Suprapubic skin (tissue), 4 donors: ENCODE measurements around the gene CFAP44. TPM values are rescaled to one million over a fixed set of nuclear protein-coding genes. Genes with fewer than 3 reads are reported as not detected.

Experiments
- DNase-seq, 2 donors: peaks; one replicate each; pipeline ENCODE4 v3.0.0-alpha.2; 2019; ENCODE audit warnings: low spot score in 2 of 2
- H3K27ac ChIP-seq: fragments of 200-600 bp; sonication (generic); one replicate; pipeline ENCODE4 v1.5.1; 2019
- H3K27me3 ChIP-seq: fragments of 200-600 bp; sonication (generic); one replicate; pipeline ENCODE4 v1.5.1; 2019
- H3K36me3 ChIP-seq: fragments of 200-600 bp; sonication (generic); one replicate; pipeline ENCODE4 v1.5.1; 2019
- H3K4me1 ChIP-seq: fragments of 200-600 bp; sonication (generic); one replicate; pipeline ENCODE4 v1.5.1; 2019
- H3K4me3 ChIP-seq: fragments of 200-600 bp; sonication (generic); one replicate; pipeline ENCODE4 v1.5.1; 2019; ENCODE audit warnings: mild to moderate bottlenecking
- H3K9me3 ChIP-seq: fragments of 200-600 bp; sonication (generic); one replicate; pipeline ENCODE4 v1.5.1; 2019
- CTCF ChIP-seq, 2 donors: fragments of 200-600 bp in 1 of 2; fragments of 450-650 bp in 1 of 2; sonication (generic) in 1 of 2; IDR thresholded peaks; one replicate each; pipeline ENCODE4 v1.5.1; 2016 to 2019; ENCODE audit warnings: antibody characterized with exemption in 2 of 2, mild to moderate bottlenecking in 1 of 2, moderate library complexity in 1 of 2
- EP300 ChIP-seq: sonication (generic); formaldehyde crosslinking; IDR thresholded peaks from one replicate; pipeline ENCODE4 v1.6.1; 2017; ENCODE audit warnings: antibody characterized with exemption
- POLR2A ChIP-seq, 2 donors: fragments of 450-650 bp; IDR thresholded peaks; one replicate each; pipeline ENCODE4 v1.6.1; 2017; ENCODE audit warnings: antibody characterized with exemption in 2 of 2, mild to moderate bottlenecking in 2 of 2, moderate library complexity in 2 of 2
- POLR2AphosphoS5 ChIP-seq, 3 donors: sonication (generic); formaldehyde crosslinking; IDR thresholded peaks; one replicate each; pipeline ENCODE4 v1.6.1; 2017; ENCODE audit warnings: antibody characterized with exemption in 3 of 3
- WGBS: methylation state at CpG from one replicate; pipeline ENCODE4 v1.1.5; 2018; 5-methylcytosine and 5-hydroxymethylcytosine counted together
- total RNA-seq, 4 donors: library from RNA; depleted of rRNA; stranded (reverse); fragments of >200 nt; gene quantifications; one replicate each; pipeline ENCODE4 v1.1.0, GENCODE V29; 2016

The CFAP44 gene
- total RNA-seq, 4 donors from 2014 or later: 3.9 to 17.2 (median 9.5) TPM

DNA sequence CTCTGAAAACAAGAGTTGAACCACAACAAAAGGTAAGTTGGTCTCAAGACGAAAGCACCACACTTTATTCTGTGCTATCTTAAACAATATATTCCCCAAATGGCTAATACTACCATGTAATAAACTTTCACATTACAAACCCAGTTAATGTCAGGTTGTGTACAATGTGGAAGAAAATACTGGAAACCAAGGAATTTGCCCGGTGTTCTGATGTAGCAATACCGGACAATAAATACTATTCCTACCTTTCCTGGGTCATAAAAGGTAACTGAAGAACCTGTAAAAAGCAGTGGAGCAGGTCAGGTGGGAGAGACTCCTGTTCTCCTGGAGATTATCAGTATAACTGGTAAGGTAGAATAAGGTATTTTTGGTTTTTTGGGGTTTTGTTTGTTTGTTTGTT, 3.9 kb downstream of the CFAP44 start:
- Histone ChIP-seq H3K4me1 (no peaks in the 10 kb centered on the region), H3K9me3 (no peaks in the 10 kb centered on the region), H3K36me3 (no peaks in the 10 kb centered on the region), H3K27ac (no peak overlapping the region), H3K27me3 (no peaks in the 10 kb centered on the region), H3K4me3 (no peak overlapping the region)
- no peak for DNase-seq
- no peak for TF ChIP-seq EP300
- TF ChIP-seq CTCF (IDR thresholded peaks at IDR 0.05): no peak
- TF ChIP-seq POLR2AphosphoS5 (IDR thresholded peaks at IDR 0.05): no peak
- 73% methylated on average over 3 of the region's 3 CpGs for WGBS

DNA sequence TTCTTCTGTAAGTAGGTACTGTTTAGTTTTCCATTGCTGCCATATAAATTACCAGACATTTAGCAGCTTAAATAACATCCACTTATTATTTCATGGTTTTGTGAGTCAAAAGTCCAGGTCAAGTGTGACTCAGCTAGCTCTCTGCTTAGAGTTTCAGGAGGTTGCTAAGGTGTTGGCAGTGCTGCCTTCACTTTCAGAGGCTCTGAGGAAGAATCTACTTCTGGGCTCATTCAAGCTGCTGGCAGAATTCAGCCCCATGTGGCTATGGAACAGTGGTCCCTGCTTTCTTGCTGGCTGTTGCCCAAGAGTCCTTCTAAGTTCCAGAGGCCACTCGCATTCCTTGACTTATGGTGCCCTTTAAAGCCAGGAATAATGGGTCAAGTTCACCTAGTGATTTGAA, 4.5 kb downstream of the CFAP44 start:
- DNase-seq: no peak
- Histone ChIP-seq H3K36me3 (no peaks in the 10 kb centered on the region), H3K9me3 (no peaks in the 10 kb centered on the region), H3K27ac (no peak overlapping the region), H3K4me1 (no peaks in the 10 kb centered on the region), H3K27me3 (no peaks in the 10 kb centered on the region), H3K4me3 (no peak overlapping the region)
- TF ChIP-seq POLR2AphosphoS5 (IDR thresholded peaks at IDR 0.05): no peak
- no peak for TF ChIP-seq CTCF (IDR thresholded peaks at IDR 0.05)
- TF ChIP-seq POLR2A (IDR thresholded peaks at IDR 0.05): no peak
- TF ChIP-seq EP300: no peak
- 93% methylated on average over 1 of the region's 1 CpG for WGBS

- no peaks in the 10 kb centered on the region for H3K27me3 ChIP-seq
- no peak overlapping the region for H3K4me3 ChIP-seq
- DNase-seq: no peak
- no peaks in the 10 kb centered on the region for H3K9me3 ChIP-seq
- no peak for TF ChIP-seq POLR2A (IDR thresholded peaks at IDR 0.05)
- no peak for TF ChIP-seq POLR2AphosphoS5 (IDR thresholded peaks at IDR 0.05)
- TF ChIP-seq CTCF (IDR thresholded peaks at IDR 0.05): no peak
- TF ChIP-seq EP300: no peak
- 71% methylated on average over 2 of the region's 2 CpGs for WGBS
- no peak overlapping the region for H3K27ac ChIP-seq
- peaks cover 10% of the 10 kb centered on the region for H3K36me3 ChIP-seq
- no peaks in the 10 kb centered on the region for H3K4me1 ChIP-seq
Measured at GRCh38 chr3:113431811-113432210, 9.5 kb downstream of the CFAP44 start.

GRCh38 chr3:113428581-113428980, 12.7 kb downstream of the CFAP44 start:
- no peak for DNase-seq
- H3K9me3 ChIP-seq: no peaks in the 10 kb centered on the region
- H3K27me3 ChIP-seq: no peaks in the 10 kb centered on the region
- no peak overlapping the region for H3K4me3 ChIP-seq
- H3K4me1 ChIP-seq: no peaks in the 10 kb centered on the region
- TF ChIP-seq POLR2A (IDR thresholded peaks at IDR 0.05) (no peak), EP300 (no peak), POLR2AphosphoS5 (IDR thresholded peaks at IDR 0.05) (no peak), CTCF (IDR thresholded peaks at IDR 0.05) (no peak)
- WGBS: 100% methylated on average over 1 of the region's 1 CpG
- H3K27ac ChIP-seq: no peak overlapping the region
- H3K36me3 ChIP-seq: peaks cover 38% of the 10 kb centered on the region

- Histone ChIP-seq H3K27ac (no peak overlapping the region), H3K4me3 (no peak overlapping the region), H3K4me1 (no peaks in the 10 kb centered on the region), H3K27me3 (no peaks in the 10 kb centered on the region), H3K9me3 (no peaks in the 10 kb centered on the region), H3K36me3 (peaks cover 44% of the 10 kb centered on the region)
- TF ChIP-seq POLR2A (IDR thresholded peaks at IDR 0.05) (no peak), POLR2AphosphoS5 (IDR thresholded peaks at IDR 0.05) (no peak), EP300 (no peak), CTCF (IDR thresholded peaks at IDR 0.05) (no peak)
- no peak for DNase-seq
- WGBS: 56% methylated on average over 4 of the region's 4 CpGs
Measured at GRCh38 chr3:113423699-113424098, 17.6 kb downstream of the CFAP44 start.
